GM12865 (cell line): ENCODE measurements around the gene EMILIN2.

ENCODE experiments used
- DNase-seq: peaks from one replicate; pipeline ENCODE4 v3.0.0; 2010; ENCODE audit warnings: low read depth
- H3K4me3 ChIP-seq: 2 replicates; pipeline ENCODE4 v1.5.1; 2011; ENCODE audit warnings: mild to moderate bottlenecking, low read depth, low read length, control low read depth
- CTCF ChIP-seq: IDR thresholded peaks from 2 replicates; pipeline ENCODE4 v1.5.1; 2011; ENCODE audit warnings: low read length, control low read depth, low read depth, inconsistent platforms; ENCODE audit not compliant: insufficient read depth; ENCODE audit errors: missing control alignments

Gene EMILIN2

GRCh38 chr18:2894841-2895370 is 48.1 kb downstream of the EMILIN2 start:
- H3K4me3 ChIP-seq = no peak overlapping the region
- no peak for DNase-seq

GRCh38 chr18:2895391-2895790 is 48.6 kb downstream of the EMILIN2 start:
- no peak for TF ChIP-seq CTCF
- DNase-seq = no peak
- no peak overlapping the region for H3K4me3 ChIP-seq

More at GRCh38 chr18:2894841-2895370, 48.1 kb downstream of the EMILIN2 start:
- no peak for TF ChIP-seq CTCF

- no peak overlapping the region for H3K4me3 ChIP-seq
- TF ChIP-seq CTCF = no peak
- DNase-seq = no peak
Observed at GRCh38 chr18:2896990-2897389, 50.2 kb downstream of the EMILIN2 start.

- no peak for TF ChIP-seq CTCF
- no peak for DNase-seq
- no peak overlapping the region for H3K4me3 ChIP-seq
Observed at GRCh38 chr18:2897448-2898185, 50.8 kb downstream of the EMILIN2 start.

- no peak for DNase-seq
- H3K4me3 ChIP-seq = no peak overlapping the region
- no peak for TF ChIP-seq CTCF
Observed at GRCh38 chr18:2898186-2898640, 51.4 kb downstream of the EMILIN2 start.

GRCh38 chr18:2900684-2901422 is 54.0 kb downstream of the EMILIN2 start:
- no peak for DNase-seq
- no peak overlapping the region for H3K4me3 ChIP-seq
- TF ChIP-seq CTCF = no peak
